HepG2 (cell line): ENCODE results near the gene SELENOW. TPM values are rescaled to one million over a fixed set of nuclear protein-coding genes. Genes with fewer than 3 reads are reported as not detected.

ENCODE experiments used
- ATRX ChIP-seq: sonication (generic); formaldehyde crosslinking; IDR thresholded peaks from 2 replicates; pipeline ENCODE4 v1.4.0; 2020; ENCODE audit warnings: missing genetic modification reagents, borderline replicate concordance
- DNMT1 ChIP-seq: sonication (generic); formaldehyde crosslinking; IDR thresholded peaks from 2 replicates; pipeline ENCODE4 v1.5.1; 2020; ENCODE audit warnings: mild to moderate bottlenecking, missing genetic modification reagents
- DNMT3B ChIP-seq: conservative IDR thresholded peaks from 2 replicates; pipeline ENCODE4 v1.6.1; 2016; ENCODE audit warnings: missing biosample characterization, control low read depth
- FOXP4 ChIP-seq: sonication (generic); formaldehyde crosslinking; IDR thresholded peaks from 2 replicates; pipeline ENCODE4 v1.4.0; 2020; ENCODE audit warnings: missing genetic modification reagents
- GTF3A ChIP-seq: sonication (generic); formaldehyde crosslinking; conservative IDR thresholded peaks from 2 replicates; pipeline ENCODE4 v1.4.0; 2020; ENCODE audit warnings: mild to moderate bottlenecking, missing genetic modification reagents
- HES4 ChIP-seq: sonication (generic); formaldehyde crosslinking; IDR thresholded peaks from 2 replicates; pipeline ENCODE4 v1.9.0; 2021; ENCODE audit warnings: mild to moderate bottlenecking, missing genetic modification reagents, borderline replicate concordance
- HNRNPL ChIP-seq: fragments of 200-400 bp; formaldehyde crosslinking; IDR thresholded peaks from 2 replicates; pipeline ENCODE4 v1.6.1; 2017; ENCODE audit warnings: mild to moderate bottlenecking, low read depth, low read length
- RBM22 ChIP-seq: fragments of 200-400 bp; formaldehyde crosslinking; optimal IDR thresholded peaks from 2 replicates; pipeline ENCODE3; 2017; ENCODE audit warnings: mild to moderate bottlenecking, low read length, moderate library complexity
- WIZ ChIP-seq: sonication (generic); formaldehyde crosslinking; IDR thresholded peaks from 2 replicates; pipeline ENCODE4 v1.5.1; 2020; ENCODE audit warnings: mild to moderate bottlenecking, missing genetic modification reagents
- ZHX1 ChIP-seq: sonication (generic); formaldehyde crosslinking; IDR thresholded peaks from 2 replicates; pipeline ENCODE4 v1.8.1; 2022; ENCODE audit warnings: low read depth, mild to moderate bottlenecking, missing genetic modification reagents
- ZNF30 ChIP-seq: sonication (generic); formaldehyde crosslinking; IDR thresholded peaks from 2 replicates; pipeline ENCODE4 v1.5.0; 2020; ENCODE audit warnings: mild to moderate bottlenecking, missing genetic modification reagents
- ZNF460 ChIP-seq: sonication (generic); formaldehyde crosslinking; IDR thresholded peaks from 2 replicates; pipeline ENCODE4 v1.5.1; 2020; ENCODE audit warnings: missing genetic modification reagents, mild to moderate bottlenecking, borderline replicate concordance
- ZNF749 ChIP-seq: sonication (generic); formaldehyde crosslinking; IDR thresholded peaks from 2 replicates; pipeline ENCODE4 v1.8.0; 2022; ENCODE audit warnings: mild to moderate bottlenecking, missing genetic modification reagents, moderate library complexity, borderline replicate concordance
- polyA plus RNA-seq, 8 experiments: library from polyadenylated mRNA; depleted of rRNA in 3 of 8; stranded (reverse) in 7 of 8; unstranded in 1 of 8; fragments of >200 nt; fragmentation: Illumina TruSeq in 4 of 8; extraction: Trizol in 4 of 8; gene quantifications; 2 replicates each; pipeline versions ENCODE4 v1.2.1 to v1.2.3, GENCODE V29; 2011 to 2016; ENCODE audit warnings: low read depth in 4 of 8, missing spikeins in 1 of 8, mixed read lengths in 1 of 8; ENCODE audit not compliant: insufficient read depth in 1 of 8
- total RNA-seq, 5 experiments: library from RNA; depleted of rRNA; stranded (reverse); fragments of >200 nt; fragmentation: Illumina TruSeq; extraction: Trizol; gene quantifications; 2 replicates each; pipeline ENCODE4 v1.2.3, GENCODE V29; 2016; ENCODE audit warnings: low read depth in 1 of 5
- TF ChIP-seq, protein P1 (sequence below): sonication (generic); formaldehyde crosslinking; IDR thresholded peaks from 2 replicates; pipeline ENCODE4 v1.5.0; 2020; ENCODE audit warnings: missing genetic modification reagents
- TF ChIP-seq, protein P2 (sequence below), 2 experiments: sonication (generic) in 1 of 2; formaldehyde crosslinking in 1 of 2; IDR thresholded peaks; 2 replicates each; pipeline versions ENCODE4 v1.4.0 to v1.6.1; 2018 to 2020; ENCODE audit warnings: missing genetic modification reagents in 2 of 2, borderline replicate concordance in 1 of 2, low read depth in 1 of 2, mild to moderate bottlenecking in 1 of 2, missing biosample characterization in 1 of 2
- TF ChIP-seq, protein P3 (sequence below): sonication (generic); formaldehyde crosslinking; IDR thresholded peaks from 2 replicates; pipeline ENCODE4 v1.5.0; 2020; ENCODE audit warnings: missing genetic modification reagents

Gene SELENOW
- total and polyA plus RNA-seq, 2 of the 13 experiments (the other 11 are each of a cell fraction or from before 2014, with no cell fraction given): 50.3 to 64.7 TPM

- TF ChIP-seq, protein P1, sequence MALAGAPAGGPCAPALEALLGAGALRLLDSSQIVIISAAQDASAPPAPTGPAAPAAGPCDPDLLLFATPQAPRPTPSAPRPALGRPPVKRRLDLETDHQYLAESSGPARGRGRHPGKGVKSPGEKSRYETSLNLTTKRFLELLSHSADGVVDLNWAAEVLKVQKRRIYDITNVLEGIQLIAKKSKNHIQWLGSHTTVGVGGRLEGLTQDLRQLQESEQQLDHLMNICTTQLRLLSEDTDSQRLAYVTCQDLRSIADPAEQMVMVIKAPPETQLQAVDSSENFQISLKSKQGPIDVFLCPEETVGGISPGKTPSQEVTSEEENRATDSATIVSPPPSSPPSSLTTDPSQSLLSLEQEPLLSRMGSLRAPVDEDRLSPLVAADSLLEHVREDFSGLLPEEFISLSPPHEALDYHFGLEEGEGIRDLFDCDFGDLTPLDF (CRISPR knock-in tag): 0 out of 2 replicates have a peak, but pooled peaks have one; percentile 39
- TF ChIP-seq DNMT3B (CRISPR knock-in tag) (no peak; the same call in 1 of the 2 replicates), GTF3A (CRISPR knock-in tag) (0 out of 2 replicates have a peak, but pooled peaks have one; percentile 38), FOXP4 (peak; percentile 61; the same call in 1 of the 2 replicates), WIZ (CRISPR knock-in tag) (no peak), HNRNPL (no peak), ZNF749 (peak; percentile 85; the same call in 1 of the 2 replicates), ATRX (CRISPR knock-in tag) (no peak), ZNF460 (CRISPR knock-in tag) (peak; percentile 91), DNMT1 (CRISPR knock-in tag) (no peak), ZHX1 (CRISPR knock-in tag) (peak; percentile 60; the same call in 1 of the 2 replicates), HES4 (CRISPR knock-in tag) (no peak; the same call in 1 of the 2 replicates), RBM22 (no peak), ZNF30 (CRISPR knock-in tag) (no peak)
- TF ChIP-seq, protein P2, sequence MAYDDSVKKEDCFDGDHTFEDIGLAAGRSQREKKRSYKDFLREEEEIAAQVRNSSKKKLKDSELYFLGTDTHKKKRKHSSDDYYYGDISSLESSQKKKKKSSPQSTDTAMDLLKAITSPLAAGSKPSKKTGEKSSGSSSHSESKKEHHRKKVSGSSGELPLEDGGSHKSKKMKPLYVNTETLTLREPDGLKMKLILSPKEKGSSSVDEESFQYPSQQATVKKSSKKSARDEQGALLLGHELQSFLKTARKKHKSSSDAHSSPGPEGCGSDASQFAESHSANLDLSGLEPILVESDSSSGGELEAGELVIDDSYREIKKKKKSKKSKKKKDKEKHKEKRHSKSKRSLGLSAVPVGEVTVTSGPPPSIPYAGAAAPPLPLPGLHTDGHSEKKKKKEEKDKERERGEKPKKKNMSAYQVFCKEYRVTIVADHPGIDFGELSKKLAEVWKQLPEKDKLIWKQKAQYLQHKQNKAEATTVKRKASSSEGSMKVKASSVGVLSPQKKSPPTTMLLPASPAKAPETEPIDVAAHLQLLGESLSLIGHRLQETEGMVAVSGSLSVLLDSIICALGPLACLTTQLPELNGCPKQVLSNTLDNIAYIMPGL (CRISPR knock-in tag; IDR thresholded peaks at IDR 0.05; ENCODE audit: borderline replicate concordance in 1 of 2, low read depth in 1 of 2): peak in 1 of 2 experiments; percentile 75; a peak in 2 of 4 replicates
- TF ChIP-seq, protein P3, sequence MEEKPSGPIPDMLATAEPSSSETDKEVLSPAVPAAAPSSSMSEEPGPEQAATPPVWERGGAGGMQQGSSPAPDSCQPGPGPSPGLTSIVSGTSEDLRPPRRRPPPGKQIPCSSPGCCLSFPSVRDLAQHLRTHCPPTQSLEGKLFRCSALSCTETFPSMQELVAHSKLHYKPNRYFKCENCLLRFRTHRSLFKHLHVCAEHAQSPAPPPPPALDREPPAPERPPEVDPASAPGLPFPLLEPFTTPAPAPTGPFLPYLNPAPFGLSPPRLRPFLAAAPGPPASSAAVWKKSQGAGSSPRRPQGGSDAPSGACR (CRISPR knock-in tag): peak; percentile 29; the same call in 1 of the 2 replicates
Measured at GRCh38 chr19:47778049-47778953, at the start of gene SELENOW (continued).
